HG03060 (cell line): ENCODE results near the gene REST.
A peak's percentile ranks its signal among the peaks of the same experiment; 100 is the strongest.
"Not testable (repeated sequence)": the region's sequence is repeated elsewhere in the genome, so short reads cannot be mapped to it uniquely, and the experiment has no call there.

Experiments
- ATAC-seq: cut with Tn5 transposase; IDR thresholded peaks from one replicate; pipeline ENCODE4 v1.9.1; 2021; ENCODE audit warnings: low read depth, moderate number of reproducible peaks; ENCODE audit not compliant: unreplicated experiment

The REST gene

GRCh38 chr4:56907489-56908205, at the start of gene REST:
Gene REST (plus strand): TSS chr4:56907900. CDS start chr4:56910639, 2,739 bp downstream.
- peak; percentile 18 for ATAC-seq

- ATAC-seq = no peak
These were observed 47.9 kb upstream of the REST start for GRCh38 chr4:56859841-56860240.

GRCh38 chr4:56860781-56861180, 46.9 kb upstream of the REST start:
- ATAC-seq = no peak

- no peak for ATAC-seq
These were observed 46.3 kb upstream of the REST start for GRCh38 chr4:56861360-56861759.

GRCh38 chr4:56863441-56864139, 44.1 kb upstream of the REST start:
- peak; percentile 40 for ATAC-seq

- ATAC-seq = no peak
These were observed 36.8 kb upstream of the REST start for GRCh38 chr4:56870946-56871345.

- ATAC-seq = no peak
These were observed 36.3 kb upstream of the REST start for GRCh38 chr4:56871371-56871866.

- ATAC-seq = no peak
These were observed 33.5 kb upstream of the REST start for GRCh38 chr4:56874166-56874565.

GRCh38 chr4:56874923-56875322, 32.8 kb upstream of the REST start:
- no peak for ATAC-seq

- no peak for ATAC-seq
These were observed 31.4 kb upstream of the REST start for GRCh38 chr4:56876264-56876663.

GRCh38 chr4:56879996-56880395, 27.7 kb upstream of the REST start:
- no peak for ATAC-seq

- ATAC-seq = no peak
These were observed 27.1 kb upstream of the REST start for GRCh38 chr4:56880572-56880971.

- ATAC-seq = not testable (repeated sequence)
These were observed 23.2 kb upstream of the REST start for GRCh38 chr4:56884511-56884910.

GRCh38 chr4:56892691-56893090, 15.0 kb upstream of the REST start:
- ATAC-seq = no peak

- ATAC-seq = not testable (repeated sequence)
These were observed 9.9 kb upstream of the REST start for GRCh38 chr4:56897842-56898241.

- ATAC-seq = not testable (repeated sequence)
These were observed 7.5 kb upstream of the REST start for GRCh38 chr4:56900186-56900585.

- ATAC-seq = no peak
These were observed 5.0 kb upstream of the REST start for GRCh38 chr4:56902703-56903102.

- ATAC-seq = no peak
These were observed 1.9 kb upstream of the REST start for GRCh38 chr4:56905796-56906195.

GRCh38 chr4:56906489-56907393, 959 bp upstream of the REST start:
- ATAC-seq = no peak

- ATAC-seq = peak; percentile 26
These were observed 746 bp downstream of the REST start for GRCh38 chr4:56908206-56909085.
